D341Med (cell line): Measurements from ENCODE around the gene TUBB1.
"Not testable (repeated sequence)": the region's sequence is repeated elsewhere in the genome, so short reads cannot be mapped to it uniquely, and the experiment has no call there.

Experiments used
- DNase-seq: peaks from one replicate; pipeline ENCODE4 v3.0.0; 2012; ENCODE audit warnings: low spot score

TUBB1 gene

DNA sequence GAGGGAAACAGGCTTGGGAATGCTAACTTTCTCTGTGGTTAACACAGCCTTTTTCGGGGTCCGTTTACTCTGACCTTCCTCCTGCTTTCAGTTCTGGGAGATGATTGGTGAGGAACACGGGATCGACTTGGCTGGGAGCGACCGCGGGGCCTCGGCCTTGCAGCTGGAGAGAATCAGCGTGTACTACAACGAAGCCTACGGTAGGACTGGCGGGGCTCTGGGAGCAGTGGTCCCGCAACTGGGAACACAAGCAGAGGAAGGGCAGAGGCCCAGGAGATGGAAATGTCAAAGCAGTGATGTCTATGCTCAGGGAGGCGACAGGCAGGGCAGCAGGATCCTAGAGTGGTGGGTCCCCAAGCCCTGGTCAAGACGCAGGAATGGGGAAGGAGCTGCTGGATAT lies 3.5 kb downstream of the TUBB1 start:
- no peak for DNase-seq

DNA sequence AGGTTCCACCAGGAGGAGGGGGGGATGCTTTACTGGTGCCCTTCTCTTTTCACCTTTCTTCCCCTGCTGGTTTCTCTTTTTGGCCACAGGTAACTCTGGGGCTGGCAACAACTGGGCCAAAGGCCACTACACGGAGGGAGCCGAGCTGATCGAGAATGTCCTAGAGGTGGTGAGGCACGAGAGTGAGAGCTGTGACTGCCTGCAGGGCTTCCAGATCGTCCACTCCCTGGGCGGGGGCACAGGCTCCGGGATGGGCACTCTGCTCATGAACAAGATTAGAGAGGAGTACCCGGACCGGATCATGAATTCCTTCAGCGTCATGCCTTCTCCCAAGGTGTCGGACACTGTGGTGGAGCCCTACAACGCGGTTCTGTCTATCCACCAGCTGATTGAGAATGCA lies 4.4 kb downstream of the TUBB1 start:
- DNase-seq: no peak

- DNase-seq: no peak
Measured at GRCh38 chr20:59024111-59024530, 4.9 kb downstream of the TUBB1 start.

DNA sequence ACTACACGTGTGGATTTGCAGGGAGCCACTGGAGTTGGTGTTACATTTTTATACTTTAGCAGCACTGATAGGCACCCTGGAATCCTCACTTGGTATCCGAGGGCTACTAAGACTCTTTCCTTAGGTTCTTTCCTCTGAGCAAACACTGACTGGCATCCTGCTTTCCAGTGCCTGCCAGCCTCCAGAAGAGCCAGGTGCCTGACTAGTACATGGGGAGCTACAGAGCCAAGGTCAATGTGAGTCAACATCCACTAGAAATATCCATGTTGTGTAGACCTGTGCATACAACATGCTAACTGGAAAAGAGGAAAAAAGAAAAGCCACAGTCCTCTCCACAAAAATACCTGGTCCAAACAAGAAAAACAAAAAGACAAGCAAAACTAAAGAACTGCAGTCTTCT lies 5.9 kb downstream of the TUBB1 start:
- no peak for DNase-seq

GRCh38 chr20:59025511-59025910 lies 6.3 kb downstream of the TUBB1 start:
- no peak for DNase-seq

GRCh38 chr20:59026904-59027740 lies 7.9 kb downstream of the TUBB1 start:
- DNase-seq: no peak

DNA sequence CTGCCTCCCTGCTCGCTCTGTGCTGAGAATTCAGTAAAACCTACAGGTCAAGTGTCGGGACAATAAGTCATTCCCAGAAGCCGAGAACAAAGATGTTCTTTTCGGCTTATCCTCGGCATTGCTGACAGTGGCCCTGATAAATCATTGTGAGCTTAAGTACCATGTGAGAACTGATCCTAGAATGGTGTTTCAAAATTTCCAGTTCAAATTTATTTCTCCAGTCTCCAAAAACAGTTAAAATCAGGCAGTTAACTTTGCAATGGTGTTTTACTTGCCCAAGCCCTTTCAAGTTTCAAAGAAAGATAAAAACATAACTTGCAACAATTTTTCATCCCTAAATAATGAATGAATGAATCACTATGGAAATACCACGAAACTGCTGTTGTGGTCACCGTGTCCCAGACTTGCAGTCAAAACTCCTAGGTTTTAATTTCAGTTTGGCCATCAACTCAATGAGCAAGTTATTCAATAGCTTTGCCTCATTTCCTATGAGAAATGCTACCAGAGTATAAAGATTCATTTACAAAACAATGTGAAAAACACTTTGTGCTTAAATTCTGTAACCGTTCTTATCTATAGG lies 8.6 kb downstream of the TUBB1 start:
- DNase-seq: no peak

DNA sequence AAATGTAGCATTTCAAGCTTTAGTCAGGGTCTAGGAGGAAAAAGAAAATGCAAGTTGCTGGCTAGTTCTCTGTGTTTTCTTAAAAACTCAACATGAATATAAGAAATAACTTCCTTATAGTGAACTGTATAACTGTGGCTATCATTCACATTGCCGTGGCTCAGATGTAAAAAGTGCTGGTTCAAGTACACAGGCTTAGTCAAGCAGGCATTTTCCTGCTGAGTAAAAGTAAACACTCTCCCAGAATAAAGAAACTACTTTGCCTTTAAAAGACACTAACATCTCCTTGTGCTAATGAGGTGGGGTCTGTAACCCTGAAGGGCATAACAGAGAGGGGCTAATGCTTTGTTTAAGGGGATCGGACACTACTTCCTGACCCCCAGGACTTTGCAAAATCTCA lies 9.6 kb downstream of the TUBB1 start:
- DNase-seq: no peak

DNA sequence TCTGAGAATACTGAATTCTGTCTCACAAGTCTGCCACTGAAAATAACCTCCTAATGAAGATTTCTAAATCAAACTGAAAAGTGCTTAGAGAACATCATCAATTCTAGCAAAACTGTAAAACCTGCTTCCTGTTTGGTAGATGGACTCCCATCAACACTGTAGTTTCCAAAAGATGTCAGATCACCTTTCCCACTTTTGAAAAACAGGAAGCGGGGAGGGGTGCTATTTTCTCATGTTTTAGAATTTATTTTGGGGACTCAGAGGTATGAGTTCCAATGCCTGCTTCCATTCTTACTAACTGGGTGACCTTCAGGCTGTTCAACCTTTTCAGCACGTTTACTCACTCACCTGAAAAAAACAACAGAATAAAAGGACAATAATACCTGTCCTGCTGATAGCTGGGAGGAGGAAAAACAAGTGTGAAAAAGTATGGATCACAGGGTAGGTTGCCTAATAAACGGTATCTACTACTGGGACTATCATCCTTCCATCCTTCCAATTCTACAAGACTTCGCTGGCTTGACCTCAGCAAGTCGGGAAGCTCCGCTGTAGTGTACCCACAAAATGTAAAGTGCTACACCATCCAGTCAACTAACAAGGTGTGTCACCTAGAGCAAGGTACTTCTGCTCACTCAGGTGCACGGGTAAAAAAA lies 11.8 kb downstream of the TUBB1 start:
- DNase-seq: no peak

DNA sequence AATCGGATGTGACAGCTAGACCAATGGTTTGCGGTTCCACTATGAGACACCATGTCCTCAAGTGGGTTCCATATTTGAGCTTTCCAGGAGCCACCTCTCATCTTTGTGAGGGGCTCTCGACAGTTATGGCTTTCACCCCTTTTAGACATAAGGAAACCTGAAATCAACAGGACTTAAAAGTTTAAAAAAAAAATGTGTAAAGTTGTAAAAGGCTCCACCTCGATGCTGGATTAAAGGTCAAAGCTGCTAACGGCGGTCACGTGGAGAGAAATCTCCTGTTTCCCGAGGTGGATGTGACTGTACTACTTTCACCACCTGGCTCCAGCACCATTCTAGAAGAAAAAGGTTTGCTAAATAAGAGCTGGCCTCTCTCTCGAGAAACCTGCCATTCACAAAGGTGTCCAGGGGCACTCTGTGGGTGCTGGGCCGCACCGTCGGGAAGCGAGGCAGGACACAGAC lies 12.4 kb downstream of the TUBB1 start:
- DNase-seq: no peak

GRCh38 chr20:59032023-59032712 lies 12.9 kb downstream of the TUBB1 start, which contains the start of gene ATP5F1E:
Gene ATP5F1E, minus strand, starts transcription at chr20:59032335. Its CDS starts 84 bp downstream, at chr20:59032251.
- peak; percentile 99 for DNase-seq

DNA sequence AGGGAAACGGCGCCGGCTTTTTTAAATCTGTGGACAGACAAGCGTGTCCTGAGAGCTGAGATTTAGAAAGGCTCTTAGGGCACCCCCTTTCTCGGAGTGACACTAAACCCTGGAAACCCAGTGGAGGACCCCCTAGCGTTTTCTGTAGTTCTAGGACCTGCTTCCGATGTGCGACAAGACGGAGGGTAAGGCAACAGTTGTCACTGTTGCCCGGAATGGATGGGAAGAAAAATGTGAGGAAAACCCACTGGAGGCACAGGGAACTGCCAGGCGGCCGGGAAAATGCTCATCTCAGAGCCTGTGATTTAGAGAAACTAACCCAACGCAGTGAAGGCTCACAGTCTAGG lies 13.5 kb downstream of the TUBB1 start:
- DNase-seq: peak; percentile 62

DNA sequence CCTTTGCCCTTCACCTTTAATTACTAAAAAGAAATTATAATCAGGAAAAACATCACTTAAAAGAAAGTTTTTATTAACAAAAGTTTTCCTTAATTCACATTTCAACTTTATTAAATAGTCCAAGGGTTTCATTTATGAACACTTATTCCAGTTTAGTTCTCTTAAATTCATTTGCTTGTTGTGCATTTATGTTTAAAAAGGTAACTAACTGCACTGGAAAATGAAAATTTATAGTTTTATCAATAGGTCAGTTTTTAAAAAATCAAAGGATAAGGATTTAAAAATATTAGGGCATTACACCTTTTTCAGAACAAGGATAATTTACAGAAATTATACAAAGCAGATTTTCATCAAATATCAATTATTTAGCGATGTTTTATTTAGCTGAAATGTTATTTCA lies 13.9 kb downstream of the TUBB1 start:
- no peak for DNase-seq

DNA sequence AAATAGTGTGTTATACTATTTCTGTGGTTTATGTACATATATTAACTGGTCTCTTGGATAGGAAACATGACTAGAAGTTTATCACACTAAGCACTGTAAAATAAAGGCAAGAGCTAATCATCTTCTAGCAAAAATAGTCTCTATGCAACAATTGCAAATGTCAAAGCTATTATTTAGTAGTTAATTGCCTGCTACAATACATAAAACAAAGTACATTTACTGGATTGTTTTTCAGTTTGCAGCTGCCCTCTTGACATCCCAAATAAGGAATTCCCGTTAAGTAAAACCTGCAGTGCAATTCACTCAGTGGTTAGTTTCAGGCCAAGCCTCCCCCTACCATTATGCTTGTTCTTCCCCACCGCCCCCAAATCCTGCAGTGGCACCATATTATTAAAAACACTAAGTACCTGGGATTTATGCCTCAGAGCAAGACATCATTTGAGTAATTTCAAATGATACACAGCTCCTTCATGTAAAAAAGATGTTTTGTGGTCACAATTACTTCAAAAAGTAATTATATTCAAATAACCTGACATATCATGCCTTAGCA lies 14.5 kb downstream of the TUBB1 start:
- DNase-seq: no peak

DNA sequence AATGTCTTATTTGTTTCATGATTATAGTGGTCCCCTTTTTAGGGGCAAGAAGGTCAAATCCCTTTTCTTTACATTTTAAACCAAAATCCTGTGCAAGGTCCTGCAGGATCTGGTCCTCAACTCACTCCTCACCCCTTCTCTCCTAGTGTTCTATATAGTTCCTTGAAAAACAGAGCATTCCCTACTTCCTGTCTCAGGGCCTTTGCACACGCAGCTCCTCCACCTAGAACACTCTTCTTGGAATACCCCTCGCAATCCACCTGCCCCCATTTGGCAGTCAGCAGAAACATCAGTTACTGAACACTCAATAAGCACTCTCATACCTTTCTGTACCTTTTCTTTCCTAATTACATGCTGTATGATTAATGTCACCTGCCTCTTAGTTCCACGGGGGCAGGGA lies 16.2 kb downstream of the TUBB1 start:
- no peak for DNase-seq

- DNase-seq: no peak
Measured at GRCh38 chr20:59037386-59037785, 18.2 kb downstream of the TUBB1 start.

GRCh38 chr20:59039233-59039632 lies 20.0 kb downstream of the TUBB1 start:
- no peak for DNase-seq

DNA sequence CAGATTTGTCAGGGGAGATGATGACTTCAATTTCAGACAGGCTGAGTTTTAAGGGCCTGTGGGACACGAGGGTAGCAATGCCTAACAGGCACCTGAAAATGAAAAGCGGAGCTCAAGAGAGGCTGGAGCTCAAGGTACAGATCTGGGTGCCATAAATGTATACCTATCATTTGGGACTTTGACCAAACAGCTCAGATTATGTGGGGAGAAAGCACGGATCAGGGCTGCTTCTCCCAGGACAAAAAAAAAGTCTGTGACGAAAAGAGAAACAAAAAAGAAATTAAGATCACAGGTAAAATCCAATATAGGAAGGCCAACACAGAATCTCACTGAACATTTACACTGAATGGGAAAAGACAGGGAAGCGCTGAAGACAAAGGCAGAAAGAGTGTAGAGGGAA lies 21.4 kb downstream of the TUBB1 start:
- DNase-seq: no peak

- not testable (repeated sequence) for DNase-seq
Measured at GRCh38 chr20:59041487-59041886, 22.3 kb downstream of the TUBB1 start.

GRCh38 chr20:59042151-59042795 lies 23.0 kb downstream of the TUBB1 start, which contains the start of gene PRELID3B:
Gene PRELID3B, minus strand, starts transcription at chr20:59042786. Its CDS starts 56 bp downstream, at chr20:59042730.
- DNase-seq: no peak

- peak; percentile 100 for DNase-seq
Measured at GRCh38 chr20:59042796-59043631, 23.8 kb downstream of the TUBB1 start.
